ENCODE measurements around the gene FMN1. TPM values are rescaled to one million over a fixed set of nuclear protein-coding genes. Genes with fewer than 3 reads are reported as not detected.
"Not testable (repeated sequence)": the region's sequence is repeated elsewhere in the genome, so short reads cannot be mapped to it uniquely, and the experiment has no call there.

Gene FMN1
- total RNA-seq, 1 experiment from 2014 or later, result 2.4 TPM

DNA sequence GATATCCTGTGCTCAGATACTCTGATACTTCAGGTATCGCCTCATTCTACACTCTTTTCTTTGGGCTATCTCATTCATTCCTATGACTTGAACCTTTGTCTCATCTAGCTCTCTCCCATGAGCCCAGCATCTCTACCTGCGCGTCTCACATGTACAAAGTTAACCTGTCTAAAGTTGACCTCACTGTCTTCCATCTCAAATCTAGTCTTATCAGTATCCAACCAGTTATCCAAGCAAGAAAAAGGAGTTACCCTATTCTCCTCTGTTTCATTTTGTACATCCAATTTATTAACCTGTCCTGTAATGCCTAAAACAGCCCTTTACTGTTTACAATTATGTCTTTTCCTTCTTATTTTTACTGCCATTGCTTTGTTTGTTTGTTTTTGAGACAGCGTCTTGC is 342.5 kb downstream of the FMN1 start:
- ATAC-seq (no peak), DNase-seq (no peak)
- H3K4me1 ChIP-seq (ENCODE audit: insufficient read depth, low read length), result peaks cover 60% of the 10 kb centered on the region
- ChIA-PET CTCF (no interaction called here), POLR2A (ENCODE audit: unreplicated experiment) (no interaction called here)
- no peaks in the 10 kb centered on the region for H3K79me2 ChIP-seq (ENCODE audit: low read length)
- no peak overlapping the region for H3K4me3 ChIP-seq (ENCODE audit: low read length)
- peaks cover 13% of the 10 kb centered on the region for H3F3A ChIP-seq (ENCODE audit: low read length, unreplicated experiment)
- H3K36me3 ChIP-seq (ENCODE audit: low read depth, low read length), result no peaks in the 10 kb centered on the region
- H3K9ac ChIP-seq (ENCODE audit: low read length), result no peak overlapping the region
- no peaks in the 10 kb centered on the region for H4K20me1 ChIP-seq (ENCODE audit: low read length)
- H2AFZ ChIP-seq (ENCODE audit: low read length), result no peak overlapping the region
- H3K4me2 ChIP-seq (ENCODE audit: low read length), result no peak overlapping the region
- TF ChIP-seq EZH2phosphoT487 (IDR thresholded peaks at IDR 0.05; ENCODE audit: borderline replicate concordance, low read length), result no peak
- TF ChIP-seq, protein P1, sequence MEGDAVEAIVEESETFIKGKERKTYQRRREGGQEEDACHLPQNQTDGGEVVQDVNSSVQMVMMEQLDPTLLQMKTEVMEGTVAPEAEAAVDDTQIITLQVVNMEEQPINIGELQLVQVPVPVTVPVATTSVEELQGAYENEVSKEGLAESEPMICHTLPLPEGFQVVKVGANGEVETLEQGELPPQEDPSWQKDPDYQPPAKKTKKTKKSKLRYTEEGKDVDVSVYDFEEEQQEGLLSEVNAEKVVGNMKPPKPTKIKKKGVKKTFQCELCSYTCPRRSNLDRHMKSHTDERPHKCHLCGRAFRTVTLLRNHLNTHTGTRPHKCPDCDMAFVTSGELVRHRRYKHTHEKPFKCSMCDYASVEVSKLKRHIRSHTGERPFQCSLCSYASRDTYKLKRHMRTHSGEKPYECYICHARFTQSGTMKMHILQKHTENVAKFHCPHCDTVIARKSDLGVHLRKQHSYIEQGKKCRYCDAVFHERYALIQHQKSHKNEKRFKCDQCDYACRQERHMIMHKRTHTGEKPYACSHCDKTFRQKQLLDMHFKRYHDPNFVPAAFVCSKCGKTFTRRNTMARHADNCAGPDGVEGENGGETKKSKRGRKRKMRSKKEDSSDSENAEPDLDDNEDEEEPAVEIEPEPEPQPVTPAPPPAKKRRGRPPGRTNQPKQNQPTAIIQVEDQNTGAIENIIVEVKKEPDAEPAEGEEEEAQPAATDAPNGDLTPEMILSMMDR (conservative IDR thresholded peaks at IDR 0.05; ENCODE audit: low read depth, low read length), result no peak
- TF ChIP-seq EZH2 (IDR thresholded peaks at IDR 0.05; ENCODE audit: low read length, unreplicated experiment), result no peak
- no TSS peak for BruUV-seq (replicated peaks)
- H3K27me3 ChIP-seq (ENCODE audit: low read length), result no peaks in the 10 kb centered on the region
- H3K9me3 ChIP-seq (ENCODE audit: low read length), result no peaks in the 10 kb centered on the region
- intact Hi-C loops (cut with micrococcal nuclease), result no loop called here
- peak overlapping the region; percentile 85 for H3K27ac ChIP-seq (ENCODE audit: low read length)
- H3K9me2 ChIP-seq (replicated peaks; ENCODE audit: low read length), result no peaks in the 10 kb centered on the region

DNA sequence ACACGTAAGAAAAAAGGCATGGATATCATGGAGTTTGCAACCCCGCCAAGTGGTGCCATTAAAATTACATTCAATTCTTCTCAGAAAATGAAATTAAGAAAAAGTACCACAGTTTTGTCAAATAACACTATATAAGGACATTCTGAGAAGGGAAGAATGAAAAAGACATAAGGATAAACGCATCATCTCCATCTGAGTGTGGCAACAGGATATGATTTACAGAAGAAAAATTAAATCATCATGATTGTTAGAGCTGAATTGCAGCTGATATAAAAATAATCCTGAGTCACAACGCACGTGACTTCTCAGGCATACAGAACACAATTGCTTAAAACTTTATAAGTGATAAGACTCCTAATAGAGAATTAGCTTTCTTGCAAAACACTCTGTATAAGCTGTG is 342.9 kb downstream of the FMN1 start:
- TF ChIP-seq EZH2phosphoT487 (IDR thresholded peaks at IDR 0.05; ENCODE audit: borderline replicate concordance, low read length) (no peak), EZH2 (IDR thresholded peaks at IDR 0.05; ENCODE audit: low read length, unreplicated experiment) (no peak)
- TF ChIP-seq, protein P1 (conservative IDR thresholded peaks at IDR 0.05; ENCODE audit: low read depth, low read length), result no peak
- peaks cover 56% of the 10 kb centered on the region for H3K4me1 ChIP-seq (ENCODE audit: insufficient read depth, low read length)

DNA sequence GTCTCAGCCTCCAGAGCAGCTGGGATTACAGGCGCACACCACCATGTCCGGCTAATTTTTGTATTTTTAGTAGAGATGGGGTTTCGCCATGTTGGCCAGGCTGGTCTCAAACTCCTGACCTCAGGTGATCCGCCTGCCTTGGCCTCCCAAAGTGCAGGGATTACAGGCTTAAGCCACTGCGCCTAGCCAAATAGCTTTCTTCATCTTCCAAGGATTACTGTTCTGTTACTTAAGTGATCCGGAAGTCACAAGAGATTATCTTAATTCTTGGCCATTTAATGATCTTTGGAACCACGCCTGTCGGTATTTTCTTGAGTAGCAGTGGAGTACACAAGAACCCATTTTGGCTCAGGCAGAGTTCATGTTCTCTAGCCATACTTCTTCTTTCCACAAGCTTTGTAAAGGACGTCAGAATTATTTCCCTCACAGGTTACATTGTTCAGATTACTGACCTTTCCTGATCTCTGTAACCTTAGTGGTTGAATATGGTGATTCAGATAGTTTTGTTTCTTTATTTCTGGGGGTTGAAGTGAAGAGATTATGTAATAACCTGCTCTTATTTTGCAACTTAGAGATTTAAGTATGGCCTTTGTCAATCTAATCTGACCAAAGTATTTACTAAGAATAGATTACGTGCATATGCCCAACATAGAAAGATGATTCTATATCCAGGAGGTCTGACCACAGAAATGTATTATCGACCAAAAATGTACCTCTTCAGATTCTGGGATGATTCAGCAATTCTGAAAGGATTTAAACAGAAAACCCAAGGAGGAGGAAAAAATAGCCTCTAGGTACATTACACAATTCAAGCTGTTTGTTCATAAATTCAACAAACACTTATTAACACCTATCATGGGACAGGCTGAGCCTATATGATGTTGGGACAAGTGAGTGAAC is 344.5 kb downstream of the FMN1 start:
- Histone ChIP-seq H3K4me1 (ENCODE audit: insufficient read depth, low read length) (peaks cover 41% of the 10 kb centered on the region), H3F3A (ENCODE audit: low read length, unreplicated experiment) (peaks cover 6% of the 10 kb centered on the region), H3K4me2 (ENCODE audit: low read length) (peak overlapping the region; percentile 30; the same call in 1 of the 2 replicates), H3K9me3 (ENCODE audit: low read length) (no peaks in the 10 kb centered on the region), H2AFZ (ENCODE audit: low read length) (no peak overlapping the region), H3K79me2 (ENCODE audit: low read length) (no peaks in the 10 kb centered on the region), H3K27me3 (ENCODE audit: low read length) (no peaks in the 10 kb centered on the region), H3K9me2 (replicated peaks; ENCODE audit: low read length) (no peaks in the 10 kb centered on the region), H3K36me3 (ENCODE audit: low read depth, low read length) (no peaks in the 10 kb centered on the region), H3K9ac (ENCODE audit: low read length) (peak overlapping the region; percentile 43), H3K27ac (ENCODE audit: low read length) (peak overlapping the region; percentile 85), H3K4me3 (ENCODE audit: low read length) (no peak overlapping the region), H4K20me1 (ENCODE audit: low read length) (no peaks in the 10 kb centered on the region)
- ChIA-PET CTCF (no interaction called here), POLR2A (ENCODE audit: unreplicated experiment) (no interaction called here)
- BruUV-seq (replicated peaks), result no TSS peak
- peak; percentile 63 for ATAC-seq
- intact Hi-C loops (cut with micrococcal nuclease), result no loop called here
- TF ChIP-seq, protein P1 (conservative IDR thresholded peaks at IDR 0.05; ENCODE audit: low read depth, low read length), result no peak
- DNase-seq, result peak; percentile 92

More for the DNA sequence above, 342.9 kb downstream of the FMN1 start:
- Histone ChIP-seq H3K4me3 (ENCODE audit: low read length) (no peak overlapping the region), H3K27ac (ENCODE audit: low read length) (peak overlapping the region; percentile 85), H3F3A (ENCODE audit: low read length, unreplicated experiment) (peaks cover 13% of the 10 kb centered on the region), H3K9ac (ENCODE audit: low read length) (peak overlapping the region; percentile 39; the same call in 1 of the 2 replicates), H3K9me3 (ENCODE audit: low read length) (no peaks in the 10 kb centered on the region), H3K36me3 (ENCODE audit: low read depth, low read length) (no peaks in the 10 kb centered on the region), H3K9me2 (replicated peaks; ENCODE audit: low read length) (no peaks in the 10 kb centered on the region), H2AFZ (ENCODE audit: low read length) (no peak overlapping the region), H4K20me1 (ENCODE audit: low read length) (no peaks in the 10 kb centered on the region), H3K79me2 (ENCODE audit: low read length) (no peaks in the 10 kb centered on the region), H3K4me2 (ENCODE audit: low read length) (no peak overlapping the region), H3K27me3 (ENCODE audit: low read length) (no peaks in the 10 kb centered on the region)
- ATAC-seq (peak; percentile 18), DNase-seq (peak; percentile 69)
- ChIA-PET CTCF (no interaction called here), POLR2A (ENCODE audit: unreplicated experiment) (no interaction called here)
- BruUV-seq (replicated peaks), result no TSS peak
- intact Hi-C loops (cut with micrococcal nuclease), result no loop called here

DNA sequence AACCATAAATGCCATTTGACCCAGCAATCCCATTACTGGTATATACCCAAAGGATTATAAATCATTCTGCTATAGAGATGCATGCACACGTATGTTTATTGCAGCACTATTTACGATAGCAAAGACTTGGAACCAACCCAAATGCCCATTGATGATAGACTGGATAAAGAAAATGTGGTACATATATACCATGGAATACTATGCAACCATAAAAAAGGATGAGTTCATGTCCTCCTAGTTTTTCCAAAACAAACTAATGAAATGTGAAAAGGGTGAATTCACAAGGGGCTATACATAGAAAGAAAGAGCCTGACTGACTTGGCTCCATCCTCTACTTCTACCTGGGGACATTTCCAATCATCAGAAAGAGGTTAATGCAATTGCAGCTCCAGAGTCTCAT is 347.8 kb downstream of the FMN1 start:
- H3K36me3 ChIP-seq (ENCODE audit: low read depth, low read length); intact Hi-C loops (cut with micrococcal nuclease); H3K9me3 ChIP-seq (ENCODE audit: low read length); POLR2A ChIA-PET (ENCODE audit: unreplicated experiment); H3K9ac ChIP-seq (ENCODE audit: low read length); BruUV-seq (replicated peaks); CTCF ChIA-PET; H3F3A ChIP-seq (ENCODE audit: low read length, unreplicated experiment); H3K9me2 ChIP-seq (replicated peaks; ENCODE audit: low read length); DNase-seq; H3K4me3 ChIP-seq (ENCODE audit: low read length); H3K27me3 ChIP-seq (ENCODE audit: low read length); H3K4me2 ChIP-seq (ENCODE audit: low read length); H2AFZ ChIP-seq (ENCODE audit: low read length); H3K27ac ChIP-seq (ENCODE audit: low read length); H3K79me2 ChIP-seq (ENCODE audit: low read length); ATAC-seq; H4K20me1 ChIP-seq (ENCODE audit: low read length): not testable (repeated sequence)
- H3K4me1 ChIP-seq (ENCODE audit: insufficient read depth, low read length), result peaks cover 36% of the 10 kb centered on the region

All from PC-3 (cell line).